Activated CD4-positive, CD25-positive, alpha-beta regulatory T cell (primary cell): ENCODE measurements around the gene CGB8.
A peak's percentile ranks its signal among the peaks of the same experiment; 100 is the strongest.

Source experiments
- DNase-seq, 4 experiments: peaks; one replicate each; lab custom pipeline; 2025; lab: John Stamatoyannopoulos, UW

Gene CGB8

GRCh38 chr19:49006905-49007304, 42.0 kb downstream of the CGB8 start:
- no peak for DNase-seq

GRCh38 chr19:49004964-49005614, 43.8 kb downstream of the CGB8 start:
- DNase-seq = no peak

GRCh38 chr19:49004133-49004532, 44.8 kb downstream of the CGB8 start:
- DNase-seq = no peak

- peak; percentile 28 to 41 (median 40) for DNase-seq
Measured at GRCh38 chr19:48999481-49000325, 49.2 kb downstream of the CGB8 start.

GRCh38 chr19:48997972-48998371, 50.9 kb downstream of the CGB8 start:
- peak in 2 of 4 experiments; percentile 13 to 33 for DNase-seq
